GM23338 (cell line): ENCODE data around the gene LRRC3.

ENCODE experiments used
- CREB1 ChIP-seq: fragments of 250-450 bp; sonication (Bioruptor Pico); IDR thresholded peaks from 2 replicates; pipeline ENCODE4 v1.5.0; 2020; ENCODE audit warnings: low read depth, mild to moderate bottlenecking, moderate library complexity
- EZH2 ChIP-seq: fragments of 200-600 bp; sonication (generic); IDR thresholded peaks from one replicate; pipeline ENCODE4 v1.8.0; 2017; ENCODE audit warnings: antibody characterized with exemption, mild to moderate bottlenecking, low read depth; ENCODE audit not compliant: unreplicated experiment
- EZH2phosphoT487 ChIP-seq: fragments of 200-600 bp; sonication (generic); IDR thresholded peaks from one replicate; pipeline ENCODE4 v1.8.1; 2018; ENCODE audit warnings: antibody characterized with exemption; ENCODE audit not compliant: unreplicated experiment
- NANOG ChIP-seq: IDR thresholded peaks from 2 replicates; pipeline ENCODE4 v1.6.1; 2016; ENCODE audit warnings: antibody characterized with exemption, borderline replicate concordance
- POLR2AphosphoS5 ChIP-seq: IDR thresholded peaks from 2 replicates; pipeline ENCODE4 v1.6.1; 2016; ENCODE audit warnings: antibody characterized with exemption, low read depth
- REST ChIP-seq: IDR thresholded peaks from one replicate; pipeline ENCODE4 v1.6.1; 2018; ENCODE audit warnings: antibody characterized with exemption; ENCODE audit not compliant: unreplicated experiment
- ZNF114 ChIP-seq: fragments of 250-450 bp; sonication (Bioruptor Pico); IDR thresholded peaks from 2 replicates; pipeline ENCODE4 v1.5.0; 2020; ENCODE audit warnings: mild to moderate bottlenecking, moderate library complexity
- TF ChIP-seq, protein P1 (sequence below), 2 experiments: fragments of 200-600 bp in 1 of 2; sonication (generic) in 1 of 2; conservative IDR thresholded peaks; 2 replicates each; pipeline versions ENCODE4 v1.5.1 to v1.6.1; 2016 to 2017; ENCODE audit warnings: antibody characterized with exemption in 2 of 2, low read depth in 2 of 2, mild to moderate bottlenecking in 2 of 2, moderate library complexity in 1 of 2
- TF ChIP-seq, protein P2 (sequence below): IDR thresholded peaks from 2 replicates; pipeline ENCODE4 v1.6.1; 2016; ENCODE audit warnings: antibody characterized with exemption

- TF ChIP-seq, protein P1, sequence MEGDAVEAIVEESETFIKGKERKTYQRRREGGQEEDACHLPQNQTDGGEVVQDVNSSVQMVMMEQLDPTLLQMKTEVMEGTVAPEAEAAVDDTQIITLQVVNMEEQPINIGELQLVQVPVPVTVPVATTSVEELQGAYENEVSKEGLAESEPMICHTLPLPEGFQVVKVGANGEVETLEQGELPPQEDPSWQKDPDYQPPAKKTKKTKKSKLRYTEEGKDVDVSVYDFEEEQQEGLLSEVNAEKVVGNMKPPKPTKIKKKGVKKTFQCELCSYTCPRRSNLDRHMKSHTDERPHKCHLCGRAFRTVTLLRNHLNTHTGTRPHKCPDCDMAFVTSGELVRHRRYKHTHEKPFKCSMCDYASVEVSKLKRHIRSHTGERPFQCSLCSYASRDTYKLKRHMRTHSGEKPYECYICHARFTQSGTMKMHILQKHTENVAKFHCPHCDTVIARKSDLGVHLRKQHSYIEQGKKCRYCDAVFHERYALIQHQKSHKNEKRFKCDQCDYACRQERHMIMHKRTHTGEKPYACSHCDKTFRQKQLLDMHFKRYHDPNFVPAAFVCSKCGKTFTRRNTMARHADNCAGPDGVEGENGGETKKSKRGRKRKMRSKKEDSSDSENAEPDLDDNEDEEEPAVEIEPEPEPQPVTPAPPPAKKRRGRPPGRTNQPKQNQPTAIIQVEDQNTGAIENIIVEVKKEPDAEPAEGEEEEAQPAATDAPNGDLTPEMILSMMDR (conservative IDR thresholded peaks at IDR 0.05; ENCODE audit: low read depth in 2 of 2): no peak
- TF ChIP-seq EZH2phosphoT487 (no peak), POLR2AphosphoS5 (no peak), REST (no peak), EZH2 (no peak), CREB1 (CRISPR knock-in tag) (no peak), ZNF114 (CRISPR knock-in tag) (no peak), NANOG (no peak)
- TF ChIP-seq, protein P2, sequence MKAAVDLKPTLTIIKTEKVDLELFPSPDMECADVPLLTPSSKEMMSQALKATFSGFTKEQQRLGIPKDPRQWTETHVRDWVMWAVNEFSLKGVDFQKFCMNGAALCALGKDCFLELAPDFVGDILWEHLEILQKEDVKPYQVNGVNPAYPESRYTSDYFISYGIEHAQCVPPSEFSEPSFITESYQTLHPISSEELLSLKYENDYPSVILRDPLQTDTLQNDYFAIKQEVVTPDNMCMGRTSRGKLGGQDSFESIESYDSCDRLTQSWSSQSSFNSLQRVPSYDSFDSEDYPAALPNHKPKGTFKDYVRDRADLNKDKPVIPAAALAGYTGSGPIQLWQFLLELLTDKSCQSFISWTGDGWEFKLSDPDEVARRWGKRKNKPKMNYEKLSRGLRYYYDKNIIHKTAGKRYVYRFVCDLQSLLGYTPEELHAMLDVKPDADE: no peak
Observed at GRCh38 chr21:44467859-44468195, 12.5 kb downstream of the LRRC3 start.
